HG03103 (cell line): ENCODE measurements around the gene EFCC1.

ENCODE experiments used
- ATAC-seq: cut with Tn5 transposase; IDR thresholded peaks from one replicate; pipeline ENCODE4 v1.9.1; 2021; ENCODE audit warnings: low read depth; ENCODE audit not compliant: unreplicated experiment

EFCC1 gene, protein sequence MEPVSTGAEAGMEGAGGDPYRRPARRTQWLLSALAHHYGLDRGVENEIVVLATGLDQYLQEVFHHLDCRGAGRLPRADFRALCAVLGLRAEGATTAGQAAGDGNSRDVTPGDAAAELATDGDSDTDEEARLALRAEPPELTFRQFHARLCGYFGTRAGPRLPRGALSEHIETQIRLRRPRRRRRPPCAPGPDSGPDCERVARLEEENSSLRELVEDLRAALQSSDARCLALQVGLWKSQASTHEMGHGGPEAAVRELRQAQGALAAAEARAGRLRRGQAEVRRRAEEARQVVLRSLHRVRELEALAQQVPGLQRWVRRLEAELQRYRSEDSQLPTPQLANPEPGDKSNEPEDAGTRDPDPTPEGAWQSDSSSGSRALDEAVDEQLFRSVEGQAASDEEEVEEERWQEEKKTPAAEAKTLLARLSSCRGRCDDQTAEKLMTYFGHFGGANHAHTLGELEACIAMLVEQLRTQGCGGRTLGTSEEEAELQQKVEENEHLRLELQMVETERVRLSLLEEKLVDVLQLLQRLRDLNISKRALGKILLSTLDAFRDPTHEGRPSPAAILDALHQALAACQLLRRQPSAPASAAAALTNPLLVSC

GRCh38 chr3:129001101-129001805 lies at the start of gene EFCC1:
Gene EFCC1 (plus strand): TSS chr3:129001304. CDS start chr3:129001629, 325 bp downstream.
- ATAC-seq, result no peak

DNA sequence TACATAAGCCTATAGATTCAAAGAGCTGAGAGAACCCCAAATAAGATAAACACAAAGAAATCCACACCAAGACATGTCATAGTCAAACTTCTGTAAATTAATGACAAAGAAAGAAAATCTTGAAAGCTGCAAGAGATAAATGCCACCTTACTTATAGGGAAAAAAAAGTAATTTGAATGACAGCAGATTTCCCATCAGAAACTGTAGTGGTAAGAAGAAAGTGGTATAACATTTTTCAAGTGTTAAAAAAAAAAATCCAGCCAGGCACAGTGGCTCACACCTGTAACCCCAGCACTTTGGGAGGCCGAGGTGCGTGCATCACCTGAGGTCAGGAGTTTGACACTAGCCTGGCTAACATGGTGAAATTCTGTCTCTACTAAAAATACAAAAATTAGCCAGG lies 44.7 kb upstream of the EFCC1 start:
- ATAC-seq, result no peak

DNA sequence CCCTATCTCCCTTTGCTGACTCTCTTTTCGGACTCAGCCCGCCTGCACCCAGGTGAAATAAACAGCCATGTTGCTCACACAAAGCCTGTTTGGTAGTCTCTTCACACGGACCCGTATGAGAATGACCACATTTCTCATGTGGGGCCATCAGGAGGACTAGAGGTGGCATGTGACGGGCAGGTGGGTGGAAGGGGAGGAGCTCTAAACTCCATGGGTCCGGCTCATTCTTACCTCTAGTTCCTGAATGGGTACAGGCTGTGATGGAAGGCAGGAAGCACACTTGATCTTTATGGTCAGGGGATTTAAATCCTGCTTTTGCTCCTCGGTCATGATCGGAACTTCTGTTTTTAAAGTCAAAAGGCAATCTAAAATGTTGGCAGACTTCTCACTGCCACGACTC lies 35.8 kb upstream of the EFCC1 start:
- ATAC-seq, result no peak

- ATAC-seq, result no peak
These were observed 35.3 kb upstream of the EFCC1 start for GRCh38 chr3:128965818-128966217.

DNA sequence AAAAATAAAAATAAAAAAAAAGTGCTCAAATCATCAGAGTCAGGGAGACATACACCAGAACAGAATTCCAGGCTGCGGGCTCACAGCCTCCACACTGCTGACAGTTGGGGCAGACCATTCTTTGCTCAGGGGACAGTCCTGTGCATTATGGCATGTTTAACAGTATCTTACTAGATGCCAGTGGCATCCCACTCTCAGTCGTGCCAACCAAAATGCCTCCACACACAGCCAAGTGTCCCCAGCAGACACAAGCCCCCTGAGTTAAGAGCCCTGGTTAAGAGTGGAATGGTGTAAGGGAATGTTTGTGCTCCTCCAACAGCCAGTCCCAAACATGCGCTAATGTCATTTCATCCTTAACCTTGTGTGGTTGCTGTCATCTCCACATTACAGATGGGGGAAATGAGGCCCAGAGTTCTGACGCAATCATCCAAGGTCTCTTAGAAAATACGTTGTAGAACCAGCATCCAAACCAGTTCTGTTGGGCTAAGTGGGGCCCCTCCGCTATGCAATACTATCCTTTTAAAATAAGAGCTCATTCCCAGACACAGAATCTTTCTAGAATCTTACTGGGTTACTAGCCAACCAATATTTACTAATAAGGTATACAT lies 33.3 kb upstream of the EFCC1 start:
- ATAC-seq, result no peak

- no peak for ATAC-seq
These were observed 30.9 kb upstream of the EFCC1 start for GRCh38 chr3:128969993-128970739.

DNA sequence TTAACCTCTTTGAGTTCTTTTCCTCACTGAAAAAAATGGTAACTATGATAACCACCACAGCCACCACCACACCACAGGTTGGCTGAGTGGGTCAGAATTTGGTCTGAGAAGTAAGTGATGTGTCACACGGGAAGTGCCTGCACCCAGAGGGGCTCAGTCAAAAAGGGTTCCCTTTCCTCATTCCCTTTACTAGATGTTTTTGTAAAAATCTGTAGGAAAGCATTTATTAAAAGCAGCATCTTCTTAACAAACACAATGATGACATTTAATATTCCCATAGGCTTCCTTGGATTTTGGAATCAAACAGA lies 30.4 kb upstream of the EFCC1 start:
- no peak for ATAC-seq

DNA sequence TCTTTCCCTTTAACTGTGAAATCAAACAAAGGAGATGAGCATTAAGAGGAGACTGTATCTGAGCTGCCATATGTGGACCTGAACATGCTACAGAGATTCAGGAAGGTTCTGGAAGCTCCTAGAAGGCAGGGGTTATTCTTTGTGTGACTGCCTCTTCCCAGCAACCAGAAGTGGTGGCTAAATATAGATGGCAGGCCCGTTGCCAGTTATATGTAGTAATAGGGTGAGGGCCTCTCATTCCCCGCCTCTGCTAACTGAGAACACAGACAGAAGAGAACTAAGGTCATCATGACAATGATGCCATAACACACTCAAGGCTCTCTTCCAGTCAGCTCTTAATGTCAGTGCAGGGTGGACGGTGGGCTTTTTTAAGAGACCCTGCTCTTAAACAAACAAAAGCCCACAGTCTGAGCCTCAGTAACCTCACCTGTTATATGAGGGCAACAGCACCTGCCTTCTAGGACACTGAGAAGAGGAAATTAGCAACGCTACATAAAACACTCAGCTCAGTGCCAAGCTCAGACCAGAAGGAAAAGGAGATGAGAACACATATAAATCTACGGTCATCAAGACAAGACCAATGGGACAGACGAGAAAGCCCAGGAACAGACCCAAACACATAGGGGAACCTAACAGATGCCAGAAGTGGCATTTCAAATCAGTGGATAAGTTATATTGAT lies 29.5 kb upstream of the EFCC1 start:
- ATAC-seq, result no peak

DNA sequence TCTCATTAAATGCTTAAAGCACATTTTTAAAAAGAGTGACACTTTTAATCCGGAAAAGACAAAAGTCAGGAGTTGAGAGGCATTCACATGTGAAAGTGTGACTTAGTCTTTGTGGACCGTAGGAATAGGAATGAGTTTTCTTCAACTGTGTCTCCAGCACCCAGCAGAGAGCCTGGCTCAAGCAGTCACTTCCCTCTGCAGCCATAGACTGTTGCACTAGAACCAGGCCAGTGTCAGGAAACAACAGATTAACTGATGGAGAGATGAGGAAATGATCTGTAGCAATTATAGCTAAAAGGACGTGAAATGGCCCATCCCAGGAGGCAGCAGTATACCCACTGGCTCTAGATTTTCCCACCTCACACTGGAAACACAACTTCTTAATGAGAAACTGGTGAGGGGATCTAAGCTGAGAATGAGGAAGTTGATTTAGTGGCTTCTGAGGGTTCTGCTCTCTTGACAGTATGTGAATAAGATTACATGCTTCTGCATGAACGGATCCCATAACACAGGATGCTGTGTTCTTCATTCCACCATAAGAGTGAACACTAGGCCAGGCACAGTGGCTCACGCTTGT lies 27.0 kb upstream of the EFCC1 start:
- no peak for ATAC-seq

DNA sequence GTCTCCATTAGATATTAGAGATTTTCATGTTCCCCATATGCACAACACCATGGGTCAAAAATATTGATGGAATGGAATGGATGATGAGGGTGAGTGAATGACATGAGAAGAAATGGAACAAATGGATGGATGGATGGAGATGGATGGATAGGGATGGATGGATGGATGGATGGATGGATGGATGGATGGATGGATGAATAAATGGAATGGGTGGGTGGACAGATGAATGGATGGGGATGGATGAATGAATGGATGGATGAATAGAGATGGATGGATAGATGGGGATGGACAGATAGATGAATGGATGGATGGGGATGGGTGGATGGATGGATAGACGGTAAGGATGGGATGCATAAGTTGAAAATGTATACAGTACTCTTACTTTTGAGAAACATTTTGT lies 25.8 kb upstream of the EFCC1 start:
- no peak for ATAC-seq

GRCh38 chr3:128983293-128984069 lies 17.6 kb upstream of the EFCC1 start:
- no peak for ATAC-seq

GRCh38 chr3:128984596-128984995 lies 16.5 kb upstream of the EFCC1 start:
- ATAC-seq, result no peak

DNA sequence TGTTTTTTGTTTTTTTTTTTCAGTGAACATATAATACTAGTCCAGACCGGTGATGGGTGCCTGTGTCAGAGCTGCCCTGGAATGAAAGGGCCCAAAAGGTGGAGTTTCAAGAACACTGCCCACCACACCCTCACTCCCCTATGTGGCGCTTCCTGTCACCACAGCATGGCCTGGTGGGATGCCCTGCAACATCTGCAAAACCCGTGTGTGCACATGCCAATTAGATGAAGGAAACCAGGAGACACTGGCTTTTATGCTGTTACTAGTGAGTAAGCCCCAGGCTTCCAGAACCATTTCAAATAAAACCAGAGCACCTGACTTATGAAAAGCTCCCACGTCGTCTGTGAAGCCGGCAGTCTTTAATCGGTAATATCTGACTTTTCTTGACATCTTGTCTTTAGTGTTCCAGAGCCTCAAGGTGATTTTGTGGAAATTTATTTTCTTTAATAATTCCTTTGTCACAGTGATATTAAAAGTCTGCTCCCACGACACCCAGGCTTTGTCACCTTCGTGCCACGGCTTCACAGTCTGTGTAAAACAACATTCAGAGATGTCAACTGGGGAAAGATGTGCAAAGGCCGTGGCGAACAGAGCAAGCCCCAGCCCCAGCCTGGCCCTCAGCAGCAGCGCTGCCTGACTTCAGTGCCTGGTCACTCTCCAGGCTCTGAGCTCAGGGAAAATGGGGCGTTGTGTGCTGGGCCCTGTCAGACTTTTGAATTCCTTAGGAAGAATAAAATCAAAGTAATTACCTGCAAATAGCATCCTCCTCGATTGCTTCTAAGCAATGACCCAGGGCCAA lies 13.6 kb upstream of the EFCC1 start:
- ATAC-seq, result no peak

GRCh38 chr3:128988286-128988685 lies 12.8 kb upstream of the EFCC1 start:
- ATAC-seq, result no peak

GRCh38 chr3:128991355-128991895 lies 9.7 kb upstream of the EFCC1 start:
- no peak for ATAC-seq

DNA sequence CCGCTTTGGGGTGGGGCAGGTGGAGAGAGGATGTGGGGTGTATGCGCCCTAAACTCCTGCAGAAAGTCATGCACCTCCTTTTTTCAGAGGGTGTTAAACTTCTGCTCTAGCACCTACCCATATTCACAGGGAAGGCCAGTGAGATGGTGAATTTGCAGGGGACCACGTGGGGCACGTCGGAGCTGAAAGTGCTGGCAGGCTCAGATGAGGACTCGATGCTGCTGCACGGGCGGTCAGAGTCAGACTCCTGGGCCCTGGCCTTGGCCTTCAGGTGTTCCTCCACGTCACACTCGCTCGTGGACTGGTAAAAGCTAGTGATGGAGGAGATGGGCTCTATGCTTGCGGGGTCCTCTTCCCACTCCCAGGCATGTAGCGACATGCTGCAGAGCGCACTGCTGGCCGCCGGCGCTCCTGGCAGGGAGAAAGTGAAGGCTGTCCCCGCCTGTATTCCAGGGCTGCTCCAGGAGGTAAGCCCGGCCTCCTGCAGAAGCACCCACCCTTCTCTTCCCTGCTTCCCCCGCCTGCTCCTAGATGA lies 8.1 kb upstream of the EFCC1 start:
- no peak for ATAC-seq

GRCh38 chr3:128993461-128994172 lies 7.5 kb upstream of the EFCC1 start, which contains the start of gene CFAP92:
Gene CFAP92 (minus strand): TSS chr3:128994076. CDS start chr3:128993304, 772 bp downstream.
- ATAC-seq, result peak; percentile 88
